HUES6 (cell line): ENCODE results near the gene KIF14.
"Not testable (repeated sequence)": the region's sequence is repeated elsewhere in the genome, so short reads cannot be mapped to it uniquely, and the experiment has no call there.

Source experiments
- H3K27ac ChIP-seq: 2 replicates; pipeline ENCODE4 v1.7.0; 2013; ENCODE audit warnings: low read depth, mild to moderate bottlenecking, low read length, inconsistent platforms
- H3K27me3 ChIP-seq: 2 replicates; pipeline ENCODE4 v1.6.1; 2013; ENCODE audit warnings: low read length; ENCODE audit not compliant: control insufficient read depth, insufficient read depth
- H3K36me3 ChIP-seq: 2 replicates; pipeline ENCODE4 v1.6.1; 2013; ENCODE audit warnings: low read length; ENCODE audit not compliant: control insufficient read depth, insufficient read depth
- H3K4me1 ChIP-seq: 2 replicates; pipeline ENCODE4 v1.6.1; 2013; ENCODE audit warnings: low read length; ENCODE audit not compliant: control insufficient read depth, insufficient read depth
- H3K4me3 ChIP-seq: 2 replicates; pipeline ENCODE4 v1.5.1; 2013; ENCODE audit warnings: low read depth, low read length
- H3K9ac ChIP-seq: one replicate; pipeline ENCODE4 v1.6.1; 2013; ENCODE audit warnings: mild to moderate bottlenecking, low read length
- H3K9me3 ChIP-seq: 2 replicates; pipeline ENCODE4 v1.6.1; 2013; ENCODE audit warnings: low read depth, low read length; ENCODE audit not compliant: control insufficient read depth, insufficient read depth

The KIF14 gene

DNA sequence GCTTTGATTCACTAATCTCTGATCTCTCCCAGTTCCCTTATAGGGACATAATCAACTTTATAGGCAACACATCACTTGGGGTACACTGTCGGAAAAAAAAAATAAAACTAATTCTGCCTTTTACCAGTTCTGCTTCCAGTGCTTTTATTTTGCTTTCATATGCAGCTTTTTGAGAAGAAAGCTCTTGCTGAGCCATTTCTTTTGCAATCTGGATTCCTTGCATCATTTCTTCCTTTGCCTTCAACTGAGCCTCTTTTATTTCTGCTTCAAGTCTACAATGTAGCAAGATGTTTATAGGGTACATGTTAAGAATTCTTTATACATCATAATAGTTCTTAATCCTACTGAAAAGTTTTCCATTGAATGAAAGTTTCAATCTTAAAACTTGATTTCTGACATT is 30.6 kb downstream of the KIF14 start:
- peaks cover 73% of the 10 kb centered on the region for H3K36me3 ChIP-seq
- no peak overlapping the region for H3K27ac ChIP-seq
- no peak overlapping the region for H3K9ac ChIP-seq
- H3K9me3 ChIP-seq: no peaks in the 10 kb centered on the region
- no peak overlapping the region for H3K4me3 ChIP-seq
- no peaks in the 10 kb centered on the region for H3K4me1 ChIP-seq
- H3K27me3 ChIP-seq: no peaks in the 10 kb centered on the region

DNA sequence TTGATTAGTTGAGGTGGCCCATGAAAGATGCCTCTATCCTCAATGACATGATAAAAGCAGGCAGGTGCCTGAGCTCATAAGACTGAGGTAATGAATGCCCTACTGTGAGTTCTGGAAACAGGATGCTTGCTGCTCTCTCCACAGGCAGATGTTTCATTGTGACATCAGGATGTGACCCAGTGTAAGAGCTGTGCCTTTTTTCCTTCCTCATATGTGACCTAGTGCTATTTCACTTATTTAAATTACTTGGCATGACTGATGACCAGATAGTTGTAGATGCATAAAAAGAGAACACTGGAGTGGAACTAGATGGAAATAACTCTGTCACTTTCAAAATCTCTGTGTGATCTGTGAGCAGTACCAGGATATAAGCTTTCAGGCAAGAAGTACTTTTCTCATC is 31.9 kb downstream of the KIF14 start:
- Histone ChIP-seq H3K4me3 (no peak overlapping the region), H3K9ac (no peak overlapping the region), H3K9me3 (no peaks in the 10 kb centered on the region), H3K36me3 (peaks cover 73% of the 10 kb centered on the region), H3K4me1 (no peaks in the 10 kb centered on the region), H3K27me3 (no peaks in the 10 kb centered on the region), H3K27ac (no peak overlapping the region)

DNA sequence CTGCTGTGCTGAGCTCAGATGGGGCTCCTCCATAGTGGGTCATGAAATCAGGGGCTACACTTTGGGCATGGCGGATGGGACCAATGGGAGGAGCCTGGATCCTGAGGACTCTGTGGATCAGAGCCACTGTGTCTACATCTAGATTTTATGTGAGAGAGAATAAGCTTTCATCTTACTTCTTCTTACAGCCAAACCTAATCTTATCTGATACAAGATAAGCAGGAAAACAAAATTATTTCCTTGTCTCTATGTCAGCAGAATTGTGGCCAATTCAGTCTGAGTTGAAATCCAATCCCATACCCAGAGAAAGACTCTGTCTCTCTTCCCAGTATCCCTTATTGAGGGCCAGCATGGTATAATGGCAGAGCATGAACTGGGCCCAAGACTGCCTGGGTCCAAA is 56.2 kb downstream of the KIF14 start:
- peaks cover 45% of the 10 kb centered on the region for H3K36me3 ChIP-seq
- H3K9ac ChIP-seq: no peak overlapping the region
- no peaks in the 10 kb centered on the region for H3K27me3 ChIP-seq
- peaks cover 12% of the 10 kb centered on the region for H3K4me1 ChIP-seq
- H3K27ac ChIP-seq: no peak overlapping the region
- H3K9me3 ChIP-seq: no peaks in the 10 kb centered on the region
- H3K4me3 ChIP-seq: no peak overlapping the region

DNA sequence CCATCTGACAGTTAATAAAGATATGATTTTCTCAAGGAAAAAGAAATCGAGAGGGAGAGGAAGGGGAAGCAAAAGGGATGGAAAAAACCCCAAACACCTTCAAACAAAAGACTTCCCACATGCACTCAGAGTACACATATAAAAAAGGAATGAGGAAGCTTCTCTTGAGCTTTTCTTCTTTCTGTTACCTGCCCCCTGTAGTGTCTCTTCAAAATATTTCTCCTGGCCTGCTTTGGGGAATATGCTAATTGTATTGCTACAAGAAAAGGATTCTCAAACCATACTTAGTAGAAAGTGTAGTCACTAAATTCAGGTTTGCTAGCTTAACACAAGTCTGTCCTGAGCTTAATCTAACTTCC is 58.7 kb downstream of the KIF14 start:
- no peak overlapping the region for H3K4me3 ChIP-seq
- H3K27ac ChIP-seq: peak overlapping the region; percentile 43; the same call in 1 of the 2 replicates
- no peak overlapping the region for H3K9ac ChIP-seq
- H3K27me3 ChIP-seq: no peaks in the 10 kb centered on the region
- peaks cover 12% of the 10 kb centered on the region for H3K4me1 ChIP-seq
- peaks cover 55% of the 10 kb centered on the region for H3K36me3 ChIP-seq
- no peaks in the 10 kb centered on the region for H3K9me3 ChIP-seq

DNA sequence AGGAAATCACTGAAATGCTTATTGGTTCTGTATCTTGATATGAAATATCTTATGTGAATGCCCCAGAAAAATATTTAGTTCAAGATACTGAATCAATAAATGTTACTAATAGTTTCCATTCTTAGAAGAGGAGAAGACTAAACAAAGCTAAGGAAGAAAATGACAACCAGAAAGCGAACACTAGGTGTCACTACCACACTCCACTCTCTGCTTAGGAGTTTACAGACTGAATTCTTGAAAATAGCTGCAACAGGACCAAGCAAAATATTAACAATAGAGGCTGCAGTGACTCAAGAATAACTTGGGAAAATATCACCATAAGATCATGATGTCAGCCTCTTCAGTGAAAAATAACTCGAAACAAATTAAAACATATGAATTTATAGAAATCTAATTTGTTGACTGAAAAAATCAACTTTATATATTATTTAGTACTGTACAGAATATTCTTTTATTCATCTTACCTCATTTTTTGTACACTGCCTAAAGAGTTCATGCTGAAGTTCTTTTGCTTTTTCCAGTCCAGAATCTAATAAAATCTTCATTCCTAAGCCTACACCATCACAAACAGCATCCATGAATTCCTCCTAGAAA is 61.6 kb downstream of the KIF14 start:
- H3K4me3 ChIP-seq: no peak overlapping the region
- no peaks in the 10 kb centered on the region for H3K9me3 ChIP-seq
- peaks cover 31% of the 10 kb centered on the region for H3K36me3 ChIP-seq
- H3K9ac ChIP-seq: no peak overlapping the region
- no peaks in the 10 kb centered on the region for H3K27me3 ChIP-seq
- peaks cover 12% of the 10 kb centered on the region for H3K4me1 ChIP-seq
- no peak overlapping the region for H3K27ac ChIP-seq

DNA sequence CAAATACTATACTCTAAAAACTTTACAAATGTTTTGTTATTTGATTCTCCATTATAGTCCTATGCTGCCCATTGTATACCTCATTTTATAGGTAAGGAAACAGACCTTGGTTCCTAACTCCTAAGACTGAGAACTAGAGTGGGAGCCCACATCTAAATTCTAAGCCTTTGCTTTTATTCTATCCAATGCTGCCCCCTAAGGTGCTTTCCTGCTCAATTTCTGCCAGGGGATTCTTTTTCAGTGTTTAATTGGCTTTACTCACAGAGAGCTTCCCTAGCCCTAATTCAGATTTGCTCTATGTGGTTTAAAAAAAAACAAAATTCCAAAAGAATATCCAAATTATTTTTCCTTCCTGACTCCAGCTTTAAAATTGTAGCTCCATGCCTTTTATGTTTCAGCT is 64.5 kb downstream of the KIF14 start:
- H3K36me3 ChIP-seq: peaks cover 35% of the 10 kb centered on the region
- H3K9me3 ChIP-seq: no peaks in the 10 kb centered on the region
- no peak overlapping the region for H3K4me3 ChIP-seq
- H3K27ac ChIP-seq: no peak overlapping the region
- H3K4me1 ChIP-seq: no peaks in the 10 kb centered on the region
- H3K9ac ChIP-seq: no peak overlapping the region
- H3K27me3 ChIP-seq: no peaks in the 10 kb centered on the region

DNA sequence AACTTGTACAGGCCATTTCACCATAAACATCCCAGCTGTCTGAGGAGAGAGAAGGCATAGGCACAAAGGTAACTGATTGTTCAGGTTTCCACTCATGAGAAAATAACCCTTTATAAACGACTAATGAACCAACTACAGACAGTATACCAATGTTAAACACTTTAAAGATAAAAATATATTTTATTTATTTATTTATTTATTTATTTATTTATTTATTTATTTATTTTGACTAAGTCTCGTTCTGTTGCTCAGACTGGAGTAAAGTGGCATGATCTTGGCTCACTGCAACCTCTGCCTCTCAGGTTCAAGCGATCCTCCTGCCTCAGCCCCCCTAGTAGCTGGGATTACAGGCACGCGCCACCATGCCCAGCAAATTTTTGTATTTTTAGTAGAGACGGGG is 67.8 kb downstream of the KIF14 start:
- not testable (repeated sequence) for H3K4me1 ChIP-seq, H3K9me3 ChIP-seq

DNA sequence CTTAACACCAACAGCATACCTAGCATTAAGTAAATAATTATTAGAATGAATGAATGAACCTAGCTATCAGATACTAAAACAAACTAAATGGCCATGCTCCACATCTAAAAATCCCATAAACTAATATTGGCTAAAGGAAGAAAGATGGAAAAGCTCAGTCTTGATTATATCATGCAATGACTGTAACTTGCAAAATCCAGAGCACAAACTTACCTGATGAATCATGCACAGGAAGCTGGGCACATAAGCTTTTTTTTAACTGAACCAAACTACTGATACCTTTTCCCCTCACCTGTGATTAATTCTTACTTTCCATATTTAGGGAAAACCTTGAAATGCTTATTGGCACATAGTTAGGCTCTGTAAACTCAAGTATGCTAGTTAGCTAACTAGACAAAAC is 70.2 kb downstream of the KIF14 start:
- no peaks in the 10 kb centered on the region for H3K4me1 ChIP-seq

More for the DNA sequence above, 67.8 kb downstream of the KIF14 start:
- H3K36me3 ChIP-seq: peaks cover 15% of the 10 kb centered on the region
- H3K4me3 ChIP-seq, H3K27ac ChIP-seq, H3K9ac ChIP-seq, H3K27me3 ChIP-seq: not testable (repeated sequence)

DNA sequence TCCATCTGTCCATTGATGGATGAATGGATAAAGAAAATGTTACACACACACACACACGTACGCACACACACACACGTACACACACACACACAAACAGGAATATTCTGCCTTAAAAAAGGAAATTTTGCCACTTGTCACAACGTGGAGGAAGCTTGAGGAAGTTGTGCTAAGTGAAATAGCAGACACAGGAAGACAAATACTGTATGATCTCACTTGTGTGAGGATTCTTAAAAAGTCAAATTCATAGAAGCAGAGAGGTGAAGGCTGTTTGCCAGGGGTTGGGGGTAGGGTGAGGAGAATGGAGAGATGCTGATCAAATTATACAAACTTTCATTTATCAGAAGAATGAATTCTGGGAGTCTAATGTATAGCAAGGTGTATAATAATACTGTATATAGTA is 73.2 kb downstream of the KIF14 start:
- Histone ChIP-seq H3K9ac (no peak overlapping the region), H3K9me3 (no peaks in the 10 kb centered on the region), H3K36me3 (no peaks in the 10 kb centered on the region), H3K27ac (no peak overlapping the region), H3K4me1 (no peaks in the 10 kb centered on the region), H3K27me3 (no peaks in the 10 kb centered on the region), H3K4me3 (no peak overlapping the region)

More for the DNA sequence above, 70.2 kb downstream of the KIF14 start:
- no peaks in the 10 kb centered on the region for H3K27me3 ChIP-seq
- no peak overlapping the region for H3K4me3 ChIP-seq
- H3K9me3 ChIP-seq: no peaks in the 10 kb centered on the region
- peaks cover 10% of the 10 kb centered on the region for H3K36me3 ChIP-seq
- no peak overlapping the region for H3K9ac ChIP-seq
- no peak overlapping the region for H3K27ac ChIP-seq

DNA sequence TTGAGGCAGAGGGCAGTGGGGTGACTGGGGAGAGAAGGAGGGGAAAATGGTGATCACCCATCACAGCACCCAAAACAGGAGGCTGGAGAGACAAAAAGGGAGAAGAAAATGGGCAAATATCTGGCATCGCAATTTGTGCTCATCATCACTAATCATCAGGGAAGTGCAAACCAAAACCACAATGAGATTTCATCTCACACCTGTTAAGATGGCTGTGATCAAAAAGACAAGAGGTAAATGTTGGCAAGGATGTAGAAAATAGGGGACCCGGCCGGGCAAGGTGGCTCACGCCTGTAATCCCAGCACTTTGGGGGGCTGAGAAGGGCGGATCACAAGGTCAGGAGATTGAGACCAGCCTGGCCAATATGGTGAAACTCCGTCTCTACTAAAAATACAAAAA is 74.0 kb downstream of the KIF14 start:
- Histone ChIP-seq H3K4me3 (no peak overlapping the region), H3K27ac (no peak overlapping the region), H3K4me1 (peaks cover 1% of the 10 kb centered on the region; the same call in 1 of the 2 replicates), H3K9ac (no peak overlapping the region), H3K36me3 (no peaks in the 10 kb centered on the region), H3K9me3 (no peaks in the 10 kb centered on the region), H3K27me3 (no peaks in the 10 kb centered on the region)

DNA sequence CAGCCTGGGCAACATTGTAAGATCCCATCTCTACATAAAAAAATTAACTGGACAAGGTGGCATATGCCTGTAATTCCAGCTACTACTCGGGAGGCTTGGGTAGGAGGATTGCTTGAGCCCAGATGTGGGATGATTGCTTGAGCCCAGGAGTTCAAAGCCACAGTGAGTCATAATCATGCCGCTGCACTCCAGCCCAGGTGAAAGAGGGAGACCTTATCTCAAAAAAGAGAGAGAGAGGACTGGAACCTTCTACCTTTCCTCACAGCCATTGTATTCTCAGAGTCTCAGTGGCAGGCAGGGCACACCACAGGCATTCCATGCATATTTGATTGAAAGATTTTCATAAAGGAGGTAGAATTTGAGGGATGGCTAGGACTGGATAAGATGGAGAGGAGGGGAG is 78.4 kb downstream of the KIF14 start:
- Histone ChIP-seq H3K9me3 (no peaks in the 10 kb centered on the region), H3K27me3 (no peaks in the 10 kb centered on the region), H3K4me3 (no peak overlapping the region), H3K9ac (no peak overlapping the region), H3K4me1 (peaks cover 6% of the 10 kb centered on the region; the same call in 1 of the 2 replicates), H3K36me3 (no peaks in the 10 kb centered on the region), H3K27ac (no peak overlapping the region)

DNA sequence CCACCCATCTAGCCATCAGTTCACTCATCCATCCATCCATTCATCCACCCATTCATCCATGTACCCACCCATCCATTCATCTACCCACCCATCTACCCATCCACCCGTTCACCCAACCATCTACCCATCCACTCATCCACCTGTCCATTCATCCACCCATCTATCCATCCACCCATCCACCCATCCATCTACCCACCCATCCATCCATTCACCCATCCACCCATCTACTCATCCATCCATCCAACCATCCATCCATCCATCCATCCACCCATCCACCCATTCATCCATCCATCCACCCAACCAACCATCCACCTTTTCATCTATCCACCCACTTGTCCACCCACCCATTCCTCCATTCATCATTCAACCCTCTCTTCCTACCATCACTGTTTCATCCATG is 80.3 kb downstream of the KIF14 start:
- Histone ChIP-seq H3K27me3 (no peaks in the 10 kb centered on the region), H3K36me3 (no peaks in the 10 kb centered on the region), H3K9ac (no peak overlapping the region), H3K4me3 (no peak overlapping the region), H3K9me3 (no peaks in the 10 kb centered on the region), H3K27ac (no peak overlapping the region), H3K4me1 (peaks cover 6% of the 10 kb centered on the region; the same call in 1 of the 2 replicates)
